Thymus (tissue), 11 donors: Measurements from ENCODE around the gene UQCC5. TPM values are rescaled to one million over a fixed set of nuclear protein-coding genes. Genes with fewer than 3 reads are reported as not detected.

Experiments used
- DNase-seq, 9 donors: peaks; one replicate each; pipeline ENCODE4 v3.0.0-alpha.2; 2013; ENCODE audit warnings: low spot score in 9 of 9, low read depth in 6 of 9, missing footprints in 1 of 9
- H3K27ac ChIP-seq, 2 donors: one replicate each; pipeline ENCODE4 v1.5.1; 2013; ENCODE audit warnings: control low read depth in 1 of 2, low read depth in 1 of 2, low read length in 1 of 2, mild to moderate bottlenecking in 1 of 2, moderate library complexity in 1 of 2
- H3K27me3 ChIP-seq, 2 donors: one replicate each; pipeline ENCODE4 v1.5.1; 2013; ENCODE audit warnings: low read length in 1 of 2; ENCODE audit not compliant: control insufficient read depth in 2 of 2, insufficient read depth in 1 of 2
- H3K36me3 ChIP-seq, 2 donors: one replicate each; pipeline ENCODE4 v1.5.1; 2013; ENCODE audit warnings: low read length in 1 of 2, mild to moderate bottlenecking in 1 of 2, moderate library complexity in 1 of 2; ENCODE audit not compliant: control insufficient read depth in 2 of 2, insufficient read depth in 2 of 2
- H3K4me1 ChIP-seq, 2 donors: one replicate each; pipeline ENCODE4 v1.5.1; 2013; ENCODE audit warnings: low read length in 2 of 2; ENCODE audit not compliant: control insufficient read depth in 2 of 2, insufficient read depth in 2 of 2
- H3K4me3 ChIP-seq, 2 donors: one replicate each; pipeline ENCODE4 v1.5.1; 2013; ENCODE audit warnings: low read length in 2 of 2, control low read depth in 1 of 2, mild to moderate bottlenecking in 1 of 2
- H3K9me3 ChIP-seq, 2 donors: one replicate each; pipeline ENCODE4 v1.5.1; 2013; ENCODE audit warnings: low read length in 1 of 2, mild to moderate bottlenecking in 1 of 2; ENCODE audit not compliant: control insufficient read depth in 2 of 2, insufficient read depth in 1 of 2
- WGBS: extraction: QIAGEN DNeasy Blood & Tissue Kit; methylation state at CpG from one replicate; pipeline ENCODE4 v1.1.7; 2013; 5-methylcytosine and 5-hydroxymethylcytosine counted together
- polyA plus RNA-seq: library from polyadenylated mRNA; stranded (reverse); fragments of 200-250 nt; gene quantifications from one replicate; pipeline ENCODE4 v1.2.3, GENCODE V29; 2013
- total RNA-seq: library from RNA; stranded (reverse); fragments of 120-200 nt; gene quantifications from one replicate; pipeline ENCODE4 v1.2.4, GENCODE V29; 2013
- donor health status: healthy.

The UQCC5 gene
- total and polyA plus RNA-seq, 2 donors: 15.5 to 30.3 TPM

- no peak for DNase-seq
- H3K4me3 ChIP-seq: no peak overlapping the region
- no peak overlapping the region for H3K27ac ChIP-seq
- H3K9me3 ChIP-seq: no peaks in the 10 kb centered on the region
- WGBS: 99% methylated on average over 11 of the region's 11 CpGs
- H3K27me3 ChIP-seq: peaks cover 0 to 14% of the 10 kb centered on the region in 2 donors
- peaks cover 0 to 14% of the 10 kb centered on the region in 2 donors for H3K4me1 ChIP-seq
- H3K36me3 ChIP-seq: no peaks in the 10 kb centered on the region
Measured at GRCh38 chr3:52502001-52502400, 34.4 kb upstream of the UQCC5 start.

DNA sequence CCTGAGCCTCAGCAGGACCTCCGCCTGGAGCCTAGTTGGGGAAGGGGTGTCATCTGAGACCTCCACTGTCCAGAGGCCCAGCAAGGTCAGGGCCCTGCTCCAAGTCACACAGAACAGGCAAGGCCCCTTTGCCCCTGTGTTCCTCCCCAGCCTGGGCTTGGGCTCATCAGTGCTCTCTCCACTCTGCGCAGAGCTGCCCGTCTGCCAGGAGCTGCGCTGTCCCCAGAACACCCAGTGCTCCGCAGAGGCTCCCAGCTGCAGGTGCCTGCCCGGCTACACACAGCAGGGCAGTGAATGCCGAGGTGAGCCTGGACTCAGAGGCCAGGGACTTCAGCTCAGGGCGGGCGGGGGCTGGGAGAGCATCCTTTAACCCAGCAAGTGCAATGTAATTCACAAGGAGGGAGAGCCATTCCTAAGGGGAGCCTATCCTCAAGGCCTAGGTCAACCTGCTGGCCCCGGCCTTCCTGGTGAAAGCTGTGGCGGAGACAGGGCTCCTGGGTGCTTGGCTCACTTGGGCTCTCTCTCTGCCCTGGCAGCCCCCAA is 33.5 kb upstream of the UQCC5 start:
- peaks cover 0 to 14% of the 10 kb centered on the region in 2 donors for H3K4me1 ChIP-seq
- H3K27ac ChIP-seq: no peak overlapping the region
- WGBS: 96% methylated on average over 11 of the region's 11 CpGs
- DNase-seq: no peak
- H3K27me3 ChIP-seq: peaks cover 0 to 12% of the 10 kb centered on the region in 2 donors
- H3K36me3 ChIP-seq: no peaks in the 10 kb centered on the region
- no peak overlapping the region for H3K4me3 ChIP-seq
- no peaks in the 10 kb centered on the region for H3K9me3 ChIP-seq

- Histone ChIP-seq H3K27me3 (peaks cover 0 to 4% of the 10 kb centered on the region in 2 donors), H3K9me3 (no peaks in the 10 kb centered on the region), H3K27ac (no peak overlapping the region), H3K36me3 (no peaks in the 10 kb centered on the region), H3K4me3 (no peak overlapping the region), H3K4me1 (peaks cover 0 to 4% of the 10 kb centered on the region in 2 donors)
- no peak for DNase-seq
- 88% methylated on average over 23 of the region's 23 CpGs for WGBS
Measured at GRCh38 chr3:52503788-52504424, 32.5 kb upstream of the UQCC5 start.

- no peaks in the 10 kb centered on the region for H3K27me3 ChIP-seq
- no peaks in the 10 kb centered on the region for H3K4me1 ChIP-seq
- no peak for DNase-seq
- no peaks in the 10 kb centered on the region for H3K36me3 ChIP-seq
- H3K4me3 ChIP-seq: no peak overlapping the region
- H3K27ac ChIP-seq: no peak overlapping the region
- no peaks in the 10 kb centered on the region for H3K9me3 ChIP-seq
- WGBS: 99% methylated on average over 10 of the region's 10 CpGs
Measured at GRCh38 chr3:52504977-52505376, 31.4 kb upstream of the UQCC5 start.

GRCh38 chr3:52506266-52506966 is 30.0 kb upstream of the UQCC5 start:
- H3K27me3 ChIP-seq: no peaks in the 10 kb centered on the region
- H3K36me3 ChIP-seq: no peaks in the 10 kb centered on the region
- H3K27ac ChIP-seq: no peak overlapping the region
- DNase-seq: no peak
- WGBS: 94% methylated on average over 27 of the region's 27 CpGs
- H3K4me3 ChIP-seq: no peak overlapping the region
- no peaks in the 10 kb centered on the region for H3K9me3 ChIP-seq
- no peaks in the 10 kb centered on the region for H3K4me1 ChIP-seq

- 97% methylated on average over 5 of the region's 5 CpGs for WGBS
- no peaks in the 10 kb centered on the region for H3K36me3 ChIP-seq
- no peaks in the 10 kb centered on the region for H3K9me3 ChIP-seq
- no peaks in the 10 kb centered on the region for H3K27me3 ChIP-seq
- no peaks in the 10 kb centered on the region for H3K4me1 ChIP-seq
- H3K4me3 ChIP-seq: no peak overlapping the region
- no peak for DNase-seq
- no peak overlapping the region for H3K27ac ChIP-seq
Measured at GRCh38 chr3:52507359-52507758, 29.0 kb upstream of the UQCC5 start.

GRCh38 chr3:52509753-52510328 is 26.6 kb upstream of the UQCC5 start:
- Histone ChIP-seq H3K4me1 (no peaks in the 10 kb centered on the region), H3K27ac (no peak overlapping the region), H3K4me3 (no peak overlapping the region), H3K36me3 (no peaks in the 10 kb centered on the region), H3K9me3 (no peaks in the 10 kb centered on the region), H3K27me3 (no peaks in the 10 kb centered on the region)
- no peak for DNase-seq
- 94% methylated on average over 12 of the region's 12 CpGs for WGBS

- Histone ChIP-seq H3K36me3 (no peaks in the 10 kb centered on the region), H3K4me1 (no peaks in the 10 kb centered on the region), H3K4me3 (no peak overlapping the region), H3K9me3 (no peaks in the 10 kb centered on the region), H3K27me3 (no peaks in the 10 kb centered on the region), H3K27ac (no peak overlapping the region)
- 95% methylated on average over 7 of the region's 7 CpGs for WGBS
- no peak for DNase-seq
Measured at GRCh38 chr3:52511509-52511908, 24.9 kb upstream of the UQCC5 start.

- DNase-seq: no peak
Measured at GRCh38 chr3:52512105-52512504, 24.3 kb upstream of the UQCC5 start.

More at GRCh38 chr3:52512105-52512504, 24.3 kb upstream of the UQCC5 start:
- Histone ChIP-seq H3K27me3 (no peaks in the 10 kb centered on the region), H3K9me3 (no peaks in the 10 kb centered on the region), H3K27ac (no peak overlapping the region), H3K4me1 (no peaks in the 10 kb centered on the region), H3K4me3 (no peak overlapping the region), H3K36me3 (no peaks in the 10 kb centered on the region)
- 82% methylated on average over 8 of the region's 8 CpGs for WGBS
